ENCODE measurements around the gene AADAC.

The AADAC gene

GRCh38 chr3:151837057-151837456 lies 23.1 kb downstream of the AADAC start:
- TF ChIP-seq REST (IDR thresholded peaks at IDR 0.05; ENCODE audit: insufficient read depth in 1 of 2, low read depth in 2 of 2, low read length in 2 of 2): no peak
- TF ChIP-seq POLR2AphosphoS5 (IDR thresholded peaks at IDR 0.05; ENCODE audit: low read depth, low read length): no peak
- no peak for TF ChIP-seq SIN3A (IDR thresholded peaks at IDR 0.05; ENCODE audit: borderline replicate concordance, insufficient read depth, low read length)
- TF ChIP-seq TAF1 (IDR thresholded peaks at IDR 0.05; ENCODE audit: borderline replicate concordance, insufficient read depth, low read length): no peak
- TF ChIP-seq FOXP2 (optimal IDR thresholded peaks at IDR 0.05; ENCODE audit: borderline replicate concordance, extremely low read depth, extremely low read length, insufficient read depth): no peak

DNA sequence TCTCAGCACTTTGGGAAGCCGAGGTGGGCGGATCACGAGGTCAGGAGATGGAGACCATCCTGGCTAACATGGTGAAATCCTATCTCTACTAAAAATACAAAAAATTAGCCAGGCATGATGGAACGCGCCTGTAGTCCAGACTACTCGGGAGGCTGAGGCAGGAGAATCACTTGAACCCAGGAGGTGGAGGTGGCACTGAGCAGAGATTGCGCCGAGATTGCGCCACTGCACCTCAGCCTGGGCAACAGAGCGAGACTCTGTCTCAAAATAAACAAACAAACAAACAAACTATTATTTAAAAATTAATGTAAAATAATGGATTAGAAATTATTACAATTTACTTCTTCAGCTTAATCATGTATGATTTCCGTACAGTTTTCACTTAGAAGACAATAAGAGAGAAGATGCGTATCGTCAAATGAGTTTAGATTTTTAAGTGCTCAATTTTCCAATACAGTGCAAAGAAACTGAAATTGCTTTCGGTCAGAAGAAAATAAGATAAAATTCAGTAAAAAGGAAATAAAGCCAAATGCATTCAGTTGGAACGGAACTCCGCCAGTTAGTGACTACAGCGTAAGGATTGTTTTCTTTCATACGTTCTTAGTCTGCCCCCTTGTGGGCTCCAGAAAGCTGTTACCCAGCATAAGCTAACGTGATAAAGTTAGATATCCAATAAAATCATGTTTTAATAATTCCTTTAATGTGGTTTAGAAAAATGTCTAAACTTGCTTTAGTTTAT lies 24.8 kb downstream of the AADAC start:
- TF ChIP-seq FOXP2 (optimal IDR thresholded peaks at IDR 0.05; ENCODE audit: borderline replicate concordance, extremely low read depth, extremely low read length, insufficient read depth) (no peak), SIN3A (IDR thresholded peaks at IDR 0.05; ENCODE audit: borderline replicate concordance, insufficient read depth, low read length) (no peak), REST (IDR thresholded peaks at IDR 0.05; ENCODE audit: insufficient read depth in 1 of 2, low read depth in 2 of 2, low read length in 2 of 2) (no peak), TAF1 (IDR thresholded peaks at IDR 0.05; ENCODE audit: borderline replicate concordance, insufficient read depth, low read length) (no peak), POLR2AphosphoS5 (IDR thresholded peaks at IDR 0.05; ENCODE audit: low read depth, low read length) (no peak)

DNA sequence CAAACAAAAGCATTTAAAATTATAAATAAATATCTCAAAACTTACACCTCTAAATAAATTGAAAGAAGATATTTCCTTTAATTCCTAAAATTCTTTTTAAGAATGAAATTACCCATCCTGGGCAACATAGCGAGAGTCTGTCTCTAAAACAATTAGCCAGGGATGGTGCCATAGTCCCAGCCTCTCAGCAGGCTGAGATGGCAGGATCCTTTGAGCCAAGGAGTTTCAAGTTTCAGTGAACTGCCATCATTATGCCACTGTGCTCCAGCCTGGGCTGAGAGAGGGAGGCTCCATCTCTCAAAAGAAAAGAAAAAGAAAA lies 25.4 kb downstream of the AADAC start:
- TF ChIP-seq FOXP2 (optimal IDR thresholded peaks at IDR 0.05; ENCODE audit: borderline replicate concordance, extremely low read depth, extremely low read length, insufficient read depth) (no peak), POLR2AphosphoS5 (IDR thresholded peaks at IDR 0.05; ENCODE audit: low read depth, low read length) (no peak), TAF1 (IDR thresholded peaks at IDR 0.05; ENCODE audit: borderline replicate concordance, insufficient read depth, low read length) (no peak), REST (IDR thresholded peaks at IDR 0.05; ENCODE audit: insufficient read depth in 1 of 2, low read depth in 2 of 2, low read length in 2 of 2) (no peak), SIN3A (IDR thresholded peaks at IDR 0.05; ENCODE audit: borderline replicate concordance, insufficient read depth, low read length) (no peak)

- TF ChIP-seq TAF1 (IDR thresholded peaks at IDR 0.05; ENCODE audit: borderline replicate concordance, insufficient read depth, low read length) (no peak), FOXP2 (optimal IDR thresholded peaks at IDR 0.05; ENCODE audit: borderline replicate concordance, extremely low read depth, extremely low read length, insufficient read depth) (no peak), REST (IDR thresholded peaks at IDR 0.05; ENCODE audit: insufficient read depth in 1 of 2, low read depth in 2 of 2, low read length in 2 of 2) (no peak), POLR2AphosphoS5 (IDR thresholded peaks at IDR 0.05; ENCODE audit: low read depth, low read length) (no peak)
Observed at GRCh38 chr3:151841801-151842200, 27.9 kb downstream of the AADAC start.
